Peyer's patch (tissue), 4 donors: ENCODE results near the gene FNDC5.

Experiments
- CTCF ChIP-seq, 6 experiments: fragments of 450-650 bp in 4 of 6; fragments of 200-600 bp in 2 of 6; sonication (generic) in 1 of 6; IDR thresholded peaks; one replicate each; pipeline ENCODE4 v1.5.1; 2017 to 2019; ENCODE audit warnings: antibody characterized with exemption in 6 of 6, mild to moderate bottlenecking in 3 of 6, moderate library complexity in 1 of 6
- POLR2A ChIP-seq, 2 donors: fragments of 450-650 bp; IDR thresholded peaks; one replicate each; pipeline ENCODE4 v1.5.1; 2017; ENCODE audit warnings: antibody characterized with exemption in 2 of 2, mild to moderate bottlenecking in 2 of 2, moderate library complexity in 2 of 2

DNA sequence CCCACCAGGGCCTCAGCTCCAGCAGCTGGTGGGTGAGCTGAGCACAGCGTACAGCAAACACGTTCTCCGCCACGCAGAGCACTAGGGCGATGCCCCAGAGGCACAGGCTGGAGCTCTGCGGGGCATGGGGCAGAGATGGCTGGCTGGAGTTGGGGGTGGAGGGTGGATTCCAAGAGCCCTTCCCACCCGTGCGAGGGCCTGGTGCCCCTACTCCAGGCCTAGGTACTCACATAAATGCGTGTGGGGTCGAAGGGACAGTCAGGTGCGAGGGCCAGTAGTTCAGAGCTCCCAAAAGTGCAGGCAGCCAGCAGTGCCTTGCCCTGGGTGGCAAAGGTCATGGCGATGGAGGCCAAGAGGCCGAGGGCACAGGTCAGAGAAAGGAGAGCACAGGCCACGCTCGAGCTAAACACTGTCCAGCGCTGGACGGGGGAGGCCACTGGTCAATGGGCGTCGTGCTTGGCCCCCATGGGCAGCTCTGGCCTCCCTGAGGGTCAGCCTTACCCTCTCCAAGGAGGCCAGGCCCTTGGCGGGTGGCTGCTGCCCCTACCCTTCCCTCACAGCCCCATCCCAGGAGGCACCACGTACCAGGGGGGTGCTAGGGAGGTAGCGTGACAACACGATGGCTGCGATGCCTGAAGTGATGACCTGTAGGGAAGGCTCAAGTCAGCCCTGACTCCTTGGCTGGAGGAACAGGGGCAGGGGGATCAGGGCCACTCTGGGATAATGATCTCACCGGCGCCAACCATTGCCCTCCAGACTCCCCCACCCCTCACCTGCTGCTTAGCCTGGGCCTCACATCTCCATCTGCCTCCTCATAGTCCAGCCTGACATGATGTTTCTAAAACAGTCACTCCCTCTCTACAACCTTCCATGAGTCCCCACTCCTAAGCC, 24.9 kb upstream of the FNDC5 start:
- TF ChIP-seq CTCF (IDR thresholded peaks at IDR 0.05) (no peak), POLR2A (IDR thresholded peaks at IDR 0.05) (no peak)
